HepG2 (cell line): Measurements from ENCODE around the gene CYP20A1. TPM values are rescaled to one million over a fixed set of nuclear protein-coding genes. Genes with fewer than 3 reads are reported as not detected.

ENCODE experiments used
- ATAC-seq: fragments of 200-7000 bp; cut with Tn5 transposase; 3 replicates; pipeline ENCODE4 v1.9.1; 2020; ENCODE audit warnings: mild to moderate bottlenecking, moderate library complexity
- BruUV-seq: library from RNA; stranded (reverse); fragments of 400-500 nt; replicated peaks from 2 replicates; lab custom pipeline; 2021; lab: Mats Ljungman, UMichigan
- CTCF ChIA-PET: fragments of 300-600 bp; formaldehyde crosslinking; extraction: SDS; loops from one replicate; lab custom pipeline; 2021; ENCODE audit warnings: low total read pairs, inconsistent platforms, low intra/inter-chr PET ratio; lab: Yijun Ruan, JAX
- POLR2A ChIA-PET: fragments of 350-600 bp; sonication (Branson Sonifier 250); formaldehyde crosslinking; loops from one replicate; lab custom pipeline; 2020; ENCODE audit warnings: antibody characterized with exemption, inconsistent platforms; lab: Yijun Ruan, JAX
- DNase-seq: peaks from one replicate; pipeline ENCODE4 v3.0.0-alpha.2; 2015; ENCODE audit warnings: low spot score
- FAIRE-seq: peaks from 3 replicates; lab custom pipeline; 2011; peaks lifted over from hg19 to GRCh38; lab: Jason Lieb, UNC
- H2AFZ ChIP-seq: one replicate; pipeline ENCODE4 v1.6.1; 2011; ENCODE audit warnings: low read length, inconsistent platforms
- H3K27ac ChIP-seq: fragments of 300-600 bp; 3 replicates; pipeline ENCODE4 v1.8.0; 2011; ENCODE audit warnings: mixed run types, mild to moderate bottlenecking, mixed read lengths, low read length, inconsistent platforms; ENCODE audit not compliant: insufficient read depth; ENCODE audit errors: extremely low read length
- H3K27me3 ChIP-seq, 2 experiments: fragments of 200-600 bp in 1 of 2; 2 replicates in 1 of 2; 3 replicates in 1 of 2; pipeline versions ENCODE4 v1.6.0 to v1.8.0; 2011; ENCODE audit warnings: low read length in 2 of 2, mild to moderate bottlenecking in 2 of 2, moderate library complexity in 2 of 2, inconsistent platforms in 1 of 2; ENCODE audit not compliant: insufficient read depth in 2 of 2, control insufficient read depth in 1 of 2
- H3K36me3 ChIP-seq, 2 experiments: fragments of 200-600 bp in 1 of 2; replicated peaks in 1 of 2; 2 replicates in 1 of 2; 3 replicates in 1 of 2; pipeline versions ENCODE4 v1.5.1 to v1.8.0; 2011; ENCODE audit warnings: low read length in 2 of 2, inconsistent platforms in 1 of 2; ENCODE audit not compliant: insufficient read depth in 2 of 2, control insufficient read depth in 1 of 2
- H3K4me1 ChIP-seq: 2 replicates; pipeline ENCODE4 v1.5.1; 2012; ENCODE audit warnings: low read length, inconsistent platforms; ENCODE audit not compliant: insufficient read depth
- H3K4me2 ChIP-seq: 2 replicates; pipeline ENCODE4 v1.6.0; 2011; ENCODE audit warnings: low read depth, low read length, inconsistent platforms
- H3K4me3 ChIP-seq, 3 experiments: fragments of 200-600 bp in 1 of 3; sonication (generic), shearing (Covaris generic) in 1 of 3; replicated peaks in 1 of 3; 2 replicates each; pipeline ENCODE4 v1.5.1; 2011 to 2016; ENCODE audit warnings: low read length in 3 of 3, inconsistent platforms in 2 of 3, low read depth in 2 of 3, mild to moderate bottlenecking in 2 of 3, control low read depth in 1 of 3, mixed read lengths in 1 of 3; ENCODE audit not compliant: insufficient read depth in 1 of 3
- H3K79me2 ChIP-seq: one replicate; pipeline ENCODE4 v1.6.1; 2011; ENCODE audit warnings: low read length, inconsistent platforms; ENCODE audit not compliant: insufficient read depth
- H3K9ac ChIP-seq: 2 replicates; pipeline ENCODE4 v1.6.0; 2011; ENCODE audit warnings: mild to moderate bottlenecking, low read depth, low read length, inconsistent platforms; ENCODE audit not compliant: insufficient read depth
- H3K9me3 ChIP-seq: 2 replicates; pipeline ENCODE4 v1.5.1; 2012; ENCODE audit warnings: mild to moderate bottlenecking, low read length
- H4K20me1 ChIP-seq: 2 replicates; pipeline ENCODE4 v1.6.0; 2011; ENCODE audit warnings: inconsistent platforms, mild to moderate bottlenecking, low read length, moderate library complexity; ENCODE audit not compliant: insufficient read depth
- HNF1A ChIP-seq, 2 experiments: sonication (generic) in 1 of 2; formaldehyde crosslinking in 1 of 2; IDR thresholded peaks; 2 replicates each; pipeline versions ENCODE4 v1.4.0 to v1.6.1; 2016 to 2020; ENCODE audit warnings: borderline replicate concordance in 1 of 2, low read depth in 1 of 2, mild to moderate bottlenecking in 1 of 2, missing genetic modification reagents in 1 of 2
- TBX3 ChIP-seq: fragments of 450-650 bp; IDR thresholded peaks from 2 replicates; pipeline ENCODE4 v1.6.1; 2017; ENCODE audit warnings: antibody characterized with exemption, mild to moderate bottlenecking, inconsistent platforms, borderline replicate concordance
- ZNF44 ChIP-seq: sonication (generic); formaldehyde crosslinking; IDR thresholded peaks from 2 replicates; pipeline ENCODE4 v1.5.1; 2020; ENCODE audit warnings: mild to moderate bottlenecking, missing genetic modification reagents
- ZSCAN29 ChIP-seq: sonication (generic); formaldehyde crosslinking; conservative IDR thresholded peaks from 2 replicates; pipeline ENCODE4 v1.4.0; 2020; ENCODE audit warnings: mild to moderate bottlenecking, missing genetic modification reagents
- WGBS: methylation state at CpG from one replicate; pipeline ENCODE4 v1.1.6; 2017; ENCODE audit warnings: low lambda C conversion rate; 5-methylcytosine and 5-hydroxymethylcytosine counted together
- in situ Hi-C: cut with HindIII; loops from 2 replicates; pipeline ENCODE4 v1.10.0; 2017; ENCODE audit warnings: low pct_unique_long_range_greater_than_20kb; ENCODE audit not compliant: extremely low pct_ligation_motif_present
- intact Hi-C: fragments of 100-400 bp; cut with micrococcal nuclease; formaldehyde crosslinking; loops from one replicate; pipeline ENCODE4 v1.10.0; 2022; ENCODE audit not compliant: unreplicated experiment
- polyA plus RNA-seq, 8 experiments: library from polyadenylated mRNA; depleted of rRNA in 3 of 8; stranded (reverse) in 7 of 8; unstranded in 1 of 8; fragments of >200 nt; fragmentation: Illumina TruSeq in 4 of 8; extraction: Trizol in 4 of 8; gene quantifications; 2 replicates each; pipeline versions ENCODE4 v1.2.1 to v1.2.3, GENCODE V29; 2011 to 2016; ENCODE audit warnings: low read depth in 4 of 8, missing spikeins in 1 of 8, mixed read lengths in 1 of 8; ENCODE audit not compliant: insufficient read depth in 1 of 8
- total RNA-seq, 5 experiments: library from RNA; depleted of rRNA; stranded (reverse); fragments of >200 nt; fragmentation: Illumina TruSeq; extraction: Trizol; gene quantifications; 2 replicates each; pipeline ENCODE4 v1.2.3, GENCODE V29; 2016; ENCODE audit warnings: low read depth in 1 of 5

The CYP20A1 gene
- total and polyA plus RNA-seq, 2 of the 13 experiments (the other 11 are each of a cell fraction or from before 2014, with no cell fraction given) = 9.6 to 35.3 TPM

- CTCF ChIA-PET = no interaction called here
- no peak for DNase-seq
- Histone ChIP-seq H2AFZ (no peak overlapping the region), H3K4me1 (no peaks in the 10 kb centered on the region), H4K20me1 (no peaks in the 10 kb centered on the region), H3K27ac (no peak overlapping the region)
- TF ChIP-seq ZNF44 (CRISPR knock-in tag) = no peak
- TF ChIP-seq ZSCAN29 (CRISPR knock-in tag) = no peak
- no peak for TF ChIP-seq TBX3
- no peak for TF ChIP-seq HNF1A (IDR thresholded peaks at IDR 0.05; ENCODE audit: low read depth)
- TF ChIP-seq HNF1A (CRISPR knock-in tag; IDR thresholded peaks at IDR 0.05; ENCODE audit: borderline replicate concordance) = no peak
- TF ChIP-seq, all 625 proteins: peak for 0
- peaks cover 6 to 35% of the 10 kb centered on the region in 2 experiments; a peak in 4 of 5 replicates for H3K36me3 ChIP-seq
- no peak for ATAC-seq
- in situ Hi-C loops (loop anchor here (25.0 kb wide), 1 partner anchor 416 kb away; no protein-coding TSS in a partner anchor), intact Hi-C loops (no loop called here)
- H3K9me3 ChIP-seq = no peaks in the 10 kb centered on the region
- H3K4me2 ChIP-seq = no peak overlapping the region
- H3K9ac ChIP-seq = no peak overlapping the region
- BruUV-seq = no TSS peak
- H3K4me3 ChIP-seq = no peak overlapping the region
- POLR2A ChIA-PET = no interaction called here
- 98% methylated on average over 3 of the region's 3 CpGs for WGBS
- no peaks in the 10 kb centered on the region for H3K27me3 ChIP-seq
- H3K79me2 ChIP-seq = peaks cover 7% of the 10 kb centered on the region
- no peak for FAIRE-seq
Observed at GRCh38 chr2:203246646-203247045, 7.8 kb downstream of the CYP20A1 start.
